Measurements from ENCODE around the gene RBM39.
"Not testable (repeated sequence)": the region's sequence is repeated elsewhere in the genome, so short reads cannot be mapped to it uniquely, and the experiment has no call there.

RBM39 gene

GRCh38 chr20:35704514-35705261 is 37.4 kb downstream of the RBM39 start:
- DNase-seq: no peak

GRCh38 chr20:35702824-35703695 is 39.0 kb downstream of the RBM39 start:
- DNase-seq: no peak

- DNase-seq: no peak
These were observed 39.8 kb downstream of the RBM39 start for GRCh38 chr20:35702051-35702823.

- no peak for DNase-seq
These were observed 41.4 kb downstream of the RBM39 start for GRCh38 chr20:35700625-35701148.

- no peak for DNase-seq
These were observed 42.0 kb downstream of the RBM39 start for GRCh38 chr20:35699957-35700624.

GRCh38 chr20:35699127-35699956 is 42.7 kb downstream of the RBM39 start, which contains the start of the genes NFS1 and ROMO1:
TSS of gene NFS1 (minus strand) at chr20:35699352. CDS start at chr20:35699288, 64 bp downstream.
TSS of gene ROMO1 (plus strand) at chr20:35699405. CDS start at chr20:35699633, 228 bp downstream.
- DNase-seq: peak; percentile 85

GRCh38 chr20:35698298-35699126 is 43.5 kb downstream of the RBM39 start:
- no peak for DNase-seq

- DNase-seq: no peak
These were observed 44.3 kb downstream of the RBM39 start for GRCh38 chr20:35697696-35698297.

GRCh38 chr20:35695978-35696377 is 46.1 kb downstream of the RBM39 start:
- no peak for DNase-seq

GRCh38 chr20:35695245-35695749 is 46.8 kb downstream of the RBM39 start:
- no peak for DNase-seq

- no peak for DNase-seq
These were observed 51.8 kb downstream of the RBM39 start for GRCh38 chr20:35690265-35690664.

GRCh38 chr20:35686872-35687271 is 55.2 kb downstream of the RBM39 start:
- not testable (repeated sequence) for DNase-seq

GRCh38 chr20:35685368-35685767 is 56.7 kb downstream of the RBM39 start:
- DNase-seq: not testable (repeated sequence)

GRCh38 chr20:35681960-35682359 is 60.1 kb downstream of the RBM39 start:
- no peak for DNase-seq

GRCh38 chr20:35680452-35681183 is 61.4 kb downstream of the RBM39 start:
- DNase-seq: no peak

- DNase-seq: no peak
These were observed 67.1 kb downstream of the RBM39 start for GRCh38 chr20:35674921-35675320.

- no peak for DNase-seq
These were observed 68.2 kb downstream of the RBM39 start for GRCh38 chr20:35673884-35674283.

- no peak for DNase-seq
These were observed 72.4 kb downstream of the RBM39 start for GRCh38 chr20:35669681-35670080.

- DNase-seq: no peak
These were observed 72.8 kb downstream of the RBM39 start for GRCh38 chr20:35669221-35669620.

Measured in 8988T (cell line).